Lower leg skin (tissue), 3 donors: Measurements from ENCODE around the gene ART3.

Experiments used
- CTCF ChIP-seq, 3 donors: fragments of 450-650 bp; IDR thresholded peaks; one replicate each; pipeline ENCODE4 v1.5.1; 2016; ENCODE audit warnings: antibody characterized with exemption in 3 of 3, mild to moderate bottlenecking in 3 of 3, moderate library complexity in 2 of 3
- POLR2A ChIP-seq, 2 donors: fragments of 450-650 bp; IDR thresholded peaks; one replicate each; pipeline ENCODE4 v1.6.1; 2016 to 2017; ENCODE audit warnings: antibody characterized with exemption in 2 of 2, mild to moderate bottlenecking in 1 of 2, moderate library complexity in 1 of 2

- TF ChIP-seq POLR2A (IDR thresholded peaks at IDR 0.05) (no peak), CTCF (IDR thresholded peaks at IDR 0.05) (no peak)
Measured at GRCh38 chr4:76116821-76117220, 42.3 kb downstream of the ART3 start.
